ENCODE measurements around the gene ICOSLG.

The ICOSLG gene

GRCh38 chr21:44262338-44263056 is 21.8 kb upstream of the ICOSLG start:
- Histone ChIP-seq H2BK15ac (replicated peaks; ENCODE audit: low read depth) (peak overlapping the region; percentile 41), H3K27ac (ENCODE audit: low read depth, low read length) (no peak overlapping the region), H3K79me2 (ENCODE audit: control insufficient read depth, insufficient read depth, low read length) (no peaks in the 10 kb centered on the region), H3K79me1 (ENCODE audit: low read length) (no peaks in the 10 kb centered on the region), H3K4me2 (ENCODE audit: low read length) (no peak overlapping the region), H3K4me3 (ENCODE audit: low read length) (no peak overlapping the region), H3K18ac (ENCODE audit: low read length) (peak overlapping the region; percentile 94), H4K5ac (ENCODE audit: low read length) (no peak overlapping the region), H2BK120ac (ENCODE audit: low read depth, low read length) (peak overlapping the region; percentile 97), H3K23ac (ENCODE audit: low read length) (no peak overlapping the region), H3K36me3 (ENCODE audit: control insufficient read depth, insufficient read depth, low read length) (no peaks in the 10 kb centered on the region), H3K4me1 (ENCODE audit: control insufficient read depth, low read depth, low read length) (peaks cover 3% of the 10 kb centered on the region), H3K9ac (ENCODE audit: low read length) (no peak overlapping the region), H3K4ac (ENCODE audit: low read depth, low read length) (peak overlapping the region; percentile 81), H2AK5ac (ENCODE audit: low read length) (no peak overlapping the region), H3K56ac (ENCODE audit: low read length) (peak overlapping the region; percentile 89), H2BK5ac (ENCODE audit: low read length) (no peak overlapping the region), H4K8ac (ENCODE audit: low read depth, low read length) (no peak overlapping the region), H3K27me3 (ENCODE audit: insufficient read depth, low read length, poor library complexity) (no peaks in the 10 kb centered on the region)
- no CpG with 5 or more reads among the region's 12 CpGs for WGBS (ENCODE audit: extremely low coverage, insufficient coverage, low lambda C conversion rate)
- DNase-seq = no peak

DNA sequence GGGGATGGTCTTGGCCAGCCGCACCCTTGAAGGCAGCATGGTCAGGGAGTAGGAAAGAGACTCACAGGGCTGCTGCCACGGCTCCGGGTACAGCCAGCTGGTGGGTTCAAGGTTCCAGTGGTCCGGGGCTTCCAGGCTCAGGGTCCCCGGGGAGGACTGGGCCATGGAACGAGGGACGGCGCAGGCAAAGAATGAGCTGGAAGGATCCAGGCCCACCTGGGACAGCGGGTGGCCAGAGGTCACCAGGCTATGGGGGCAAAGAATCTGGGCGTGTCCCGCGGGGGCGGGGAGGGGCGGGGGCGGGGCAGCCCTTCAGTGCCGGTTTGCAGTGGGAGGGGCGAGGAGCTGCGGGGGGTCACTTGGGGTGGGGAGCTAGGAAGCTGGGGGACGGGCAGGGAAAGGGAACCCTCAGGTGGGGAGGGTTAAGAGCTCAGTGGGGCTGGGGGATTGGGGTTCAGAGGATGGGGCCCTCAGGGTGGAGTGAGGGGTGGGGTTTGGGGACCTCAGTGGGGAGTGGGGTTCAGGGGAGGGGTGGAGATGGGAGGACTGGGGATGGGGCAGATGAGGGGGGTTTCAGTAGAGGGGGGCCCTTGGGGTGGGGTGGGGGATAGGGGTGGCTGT is 21.0 kb upstream of the ICOSLG start, which contains the start of gene DNMT3L:
TSS of gene DNMT3L (minus strand) at position 223 of the 621 bp plus-strand sequence. CDS start 638 bp downstream, outside the sequence.
- no CpG with 5 or more reads among the region's 19 CpGs for WGBS (ENCODE audit: extremely low coverage, insufficient coverage, low lambda C conversion rate)
- Histone ChIP-seq H4K8ac (ENCODE audit: low read depth, low read length) (no peak within 1 kb of the TSS), H3K27me3 (ENCODE audit: insufficient read depth, low read length, poor library complexity) (no peaks in the 10 kb centered on the region), H3K4me2 (ENCODE audit: low read length) (no peak within 1 kb of the TSS), H2BK5ac (ENCODE audit: low read length) (no peak within 1 kb of the TSS), H2AK5ac (ENCODE audit: low read length) (no peak within 1 kb of the TSS), H3K27ac (ENCODE audit: low read depth, low read length) (no peak within 1 kb of the TSS), H3K4me3 (ENCODE audit: low read length) (no peak within 1 kb of the TSS), H3K56ac (ENCODE audit: low read length) (peak within 1 kb of the TSS; percentile 89), H2BK15ac (replicated peaks; ENCODE audit: low read depth) (peak within 1 kb of the TSS; percentile 41), H4K5ac (ENCODE audit: low read length) (no peak within 1 kb of the TSS), H3K18ac (ENCODE audit: low read length) (peak within 1 kb of the TSS; percentile 94), H3K36me3 (ENCODE audit: control insufficient read depth, insufficient read depth, low read length) (no peaks in the 10 kb centered on the region), H3K79me1 (ENCODE audit: low read length) (no peaks in the 10 kb centered on the region), H3K4me1 (ENCODE audit: control insufficient read depth, low read depth, low read length) (peaks cover 3% of the 10 kb centered on the region), H3K79me2 (ENCODE audit: control insufficient read depth, insufficient read depth, low read length) (no peaks in the 10 kb centered on the region), H3K23ac (ENCODE audit: low read length) (no peak within 1 kb of the TSS), H2BK120ac (ENCODE audit: low read depth, low read length) (peak within 1 kb of the TSS; percentile 97), H3K4ac (ENCODE audit: low read depth, low read length) (peak within 1 kb of the TSS; percentile 81), H3K9ac (ENCODE audit: low read length) (no peak within 1 kb of the TSS)
- no peak for DNase-seq

DNA sequence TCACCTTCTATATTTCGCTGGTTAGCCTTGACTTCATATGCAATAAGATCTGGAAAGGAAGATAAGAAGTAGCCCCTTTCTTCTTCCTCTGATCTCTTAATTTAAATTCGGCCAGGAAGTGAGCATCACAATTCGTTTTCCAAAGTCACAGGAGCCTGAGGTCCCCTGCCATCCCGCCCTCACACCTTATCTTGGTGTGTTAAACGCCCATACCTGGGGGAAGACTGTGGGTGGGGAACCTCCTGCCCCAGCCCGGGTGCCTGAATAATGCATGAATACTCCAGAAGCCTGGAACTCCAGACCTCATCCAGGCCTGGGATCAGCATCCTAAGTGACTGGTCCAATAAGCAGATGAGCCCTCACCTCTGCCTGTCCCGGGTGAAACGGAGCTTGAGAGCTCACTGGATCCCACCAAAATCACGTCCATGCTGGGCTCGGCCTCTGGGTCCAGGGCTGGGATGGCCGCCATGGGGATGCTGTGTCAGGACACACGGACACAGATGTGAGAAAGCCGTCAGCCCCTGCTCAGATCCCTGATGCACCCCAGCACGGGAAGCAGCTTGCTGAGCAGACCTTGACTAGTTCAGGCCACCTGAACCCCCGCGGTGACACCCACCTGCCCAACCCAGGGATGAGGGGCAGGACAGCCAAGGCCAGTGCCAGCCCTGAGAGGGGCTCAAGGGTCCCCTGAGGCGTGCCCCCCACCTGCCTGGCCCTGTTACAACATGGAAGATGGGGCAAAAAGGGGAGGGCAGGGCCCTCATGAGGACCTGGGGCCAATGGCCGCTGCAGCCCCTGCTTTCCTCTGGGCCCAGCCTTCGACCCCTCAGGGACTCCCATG is 20.3 kb upstream of the ICOSLG start:
- no peaks in the 10 kb centered on the region for H3K36me3 ChIP-seq (ENCODE audit: control insufficient read depth, insufficient read depth, low read length)
- H4K5ac ChIP-seq (ENCODE audit: low read length) = no peak overlapping the region
- H3K4me2 ChIP-seq (ENCODE audit: low read length) = no peak overlapping the region
- peak overlapping the region; percentile 25 for H3K56ac ChIP-seq (ENCODE audit: low read length)
- H2BK120ac ChIP-seq (ENCODE audit: low read depth, low read length) = no peak overlapping the region
- no peaks in the 10 kb centered on the region for H3K79me2 ChIP-seq (ENCODE audit: control insufficient read depth, insufficient read depth, low read length)
- no peaks in the 10 kb centered on the region for H3K27me3 ChIP-seq (ENCODE audit: insufficient read depth, low read length, poor library complexity)
- H2BK5ac ChIP-seq (ENCODE audit: low read length) = no peak overlapping the region
- no peak overlapping the region for H4K8ac ChIP-seq (ENCODE audit: low read depth, low read length)
- no peak for DNase-seq
- H2BK15ac ChIP-seq (replicated peaks; ENCODE audit: low read depth) = no peak overlapping the region
- peaks cover 3% of the 10 kb centered on the region for H3K4me1 ChIP-seq (ENCODE audit: control insufficient read depth, low read depth, low read length)
- H3K23ac ChIP-seq (ENCODE audit: low read length) = no peak overlapping the region
- no CpG with 5 or more reads among the region's 19 CpGs for WGBS (ENCODE audit: extremely low coverage, insufficient coverage, low lambda C conversion rate)
- no peaks in the 10 kb centered on the region for H3K79me1 ChIP-seq (ENCODE audit: low read length)
- no peak overlapping the region for H2AK5ac ChIP-seq (ENCODE audit: low read length)
- H3K18ac ChIP-seq (ENCODE audit: low read length) = no peak overlapping the region
- H3K4me3 ChIP-seq (ENCODE audit: low read length) = no peak overlapping the region
- no peak overlapping the region for H3K27ac ChIP-seq (ENCODE audit: low read depth, low read length)
- no peak overlapping the region for H3K9ac ChIP-seq (ENCODE audit: low read length)
- H3K4ac ChIP-seq (ENCODE audit: low read depth, low read length) = no peak overlapping the region

GRCh38 chr21:44260066-44260465 is 19.3 kb upstream of the ICOSLG start:
- Histone ChIP-seq H3K36me3 (ENCODE audit: control insufficient read depth, insufficient read depth, low read length) (no peaks in the 10 kb centered on the region), H4K8ac (ENCODE audit: low read depth, low read length) (no peak overlapping the region), H3K56ac (ENCODE audit: low read length) (no peak overlapping the region), H3K4me3 (ENCODE audit: low read length) (no peak overlapping the region), H3K23ac (ENCODE audit: low read length) (no peak overlapping the region), H3K79me1 (ENCODE audit: low read length) (no peaks in the 10 kb centered on the region), H3K4me2 (ENCODE audit: low read length) (no peak overlapping the region), H2BK15ac (replicated peaks; ENCODE audit: low read depth) (no peak overlapping the region), H3K9ac (ENCODE audit: low read length) (no peak overlapping the region), H2BK120ac (ENCODE audit: low read depth, low read length) (no peak overlapping the region), H4K5ac (ENCODE audit: low read length) (no peak overlapping the region), H2BK5ac (ENCODE audit: low read length) (no peak overlapping the region), H3K27me3 (ENCODE audit: insufficient read depth, low read length, poor library complexity) (no peaks in the 10 kb centered on the region), H2AK5ac (ENCODE audit: low read length) (no peak overlapping the region), H3K4ac (ENCODE audit: low read depth, low read length) (no peak overlapping the region), H3K27ac (ENCODE audit: low read depth, low read length) (no peak overlapping the region), H3K18ac (ENCODE audit: low read length) (no peak overlapping the region), H3K79me2 (ENCODE audit: control insufficient read depth, insufficient read depth, low read length) (no peaks in the 10 kb centered on the region), H3K4me1 (ENCODE audit: control insufficient read depth, low read depth, low read length) (peaks cover 3% of the 10 kb centered on the region)
- no peak for DNase-seq
- WGBS (ENCODE audit: extremely low coverage, insufficient coverage, low lambda C conversion rate) = no CpG with 5 or more reads among the region's 4 CpGs

DNA sequence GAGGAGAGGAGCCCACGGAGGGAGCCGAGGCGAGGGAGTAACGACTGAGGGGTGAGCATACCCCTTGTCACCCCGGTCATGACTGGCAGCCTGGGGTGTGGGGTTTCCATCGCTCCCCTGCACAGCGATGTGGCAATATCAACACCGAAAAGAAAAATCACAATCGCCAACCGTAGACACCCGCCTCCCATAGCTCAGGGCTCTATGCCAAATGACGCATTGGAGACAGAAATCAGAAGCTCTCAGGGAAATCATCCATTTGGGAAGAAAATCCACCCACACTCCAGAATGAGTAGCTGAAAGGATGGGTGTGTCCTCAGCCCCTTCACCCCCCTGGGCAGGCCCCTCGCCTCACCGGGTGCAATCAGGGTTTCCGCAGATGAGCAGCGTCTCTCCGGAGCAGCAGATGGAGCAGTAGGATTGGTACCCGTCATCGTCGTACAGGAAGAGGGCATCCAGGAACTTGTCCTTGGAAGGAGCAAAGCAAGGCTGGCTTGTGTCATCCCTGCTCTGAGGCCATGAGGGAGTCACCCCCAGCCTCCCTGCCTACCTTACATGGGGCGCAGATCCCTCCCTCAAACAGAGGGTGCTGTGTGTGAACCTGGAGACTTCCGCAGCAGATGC is 18.5 kb upstream of the ICOSLG start:
- no peak overlapping the region for H3K9ac ChIP-seq (ENCODE audit: low read length)
- no peaks in the 10 kb centered on the region for H3K27me3 ChIP-seq (ENCODE audit: insufficient read depth, low read length, poor library complexity)
- H3K4me3 ChIP-seq (ENCODE audit: low read length) = no peak overlapping the region
- H3K79me2 ChIP-seq (ENCODE audit: control insufficient read depth, insufficient read depth, low read length) = no peaks in the 10 kb centered on the region
- no peak overlapping the region for H4K8ac ChIP-seq (ENCODE audit: low read depth, low read length)
- no peak overlapping the region for H3K4me2 ChIP-seq (ENCODE audit: low read length)
- no peak overlapping the region for H3K18ac ChIP-seq (ENCODE audit: low read length)
- no peak overlapping the region for H4K5ac ChIP-seq (ENCODE audit: low read length)
- H2AK5ac ChIP-seq (ENCODE audit: low read length) = no peak overlapping the region
- H2BK120ac ChIP-seq (ENCODE audit: low read depth, low read length) = no peak overlapping the region
- H3K56ac ChIP-seq (ENCODE audit: low read length) = no peak overlapping the region
- H3K79me1 ChIP-seq (ENCODE audit: low read length) = no peaks in the 10 kb centered on the region
- no CpG with 5 or more reads among the region's 22 CpGs for WGBS (ENCODE audit: extremely low coverage, insufficient coverage, low lambda C conversion rate)
- H3K27ac ChIP-seq (ENCODE audit: low read depth, low read length) = no peak overlapping the region
- no peak overlapping the region for H2BK15ac ChIP-seq (replicated peaks; ENCODE audit: low read depth)
- H3K4me1 ChIP-seq (ENCODE audit: control insufficient read depth, low read depth, low read length) = peaks cover 3% of the 10 kb centered on the region
- no peak overlapping the region for H3K4ac ChIP-seq (ENCODE audit: low read depth, low read length)
- no peak overlapping the region for H3K23ac ChIP-seq (ENCODE audit: low read length)
- no peak overlapping the region for H2BK5ac ChIP-seq (ENCODE audit: low read length)
- DNase-seq = no peak
- H3K36me3 ChIP-seq (ENCODE audit: control insufficient read depth, insufficient read depth, low read length) = no peaks in the 10 kb centered on the region
